Measurements from ENCODE around the gene RGMB. TPM values are rescaled to one million over a fixed set of nuclear protein-coding genes. Genes with fewer than 3 reads are reported as not detected.

Gene RGMB
- total RNA-seq, 1 experiment from 2014 or later: 6.8 TPM

DNA sequence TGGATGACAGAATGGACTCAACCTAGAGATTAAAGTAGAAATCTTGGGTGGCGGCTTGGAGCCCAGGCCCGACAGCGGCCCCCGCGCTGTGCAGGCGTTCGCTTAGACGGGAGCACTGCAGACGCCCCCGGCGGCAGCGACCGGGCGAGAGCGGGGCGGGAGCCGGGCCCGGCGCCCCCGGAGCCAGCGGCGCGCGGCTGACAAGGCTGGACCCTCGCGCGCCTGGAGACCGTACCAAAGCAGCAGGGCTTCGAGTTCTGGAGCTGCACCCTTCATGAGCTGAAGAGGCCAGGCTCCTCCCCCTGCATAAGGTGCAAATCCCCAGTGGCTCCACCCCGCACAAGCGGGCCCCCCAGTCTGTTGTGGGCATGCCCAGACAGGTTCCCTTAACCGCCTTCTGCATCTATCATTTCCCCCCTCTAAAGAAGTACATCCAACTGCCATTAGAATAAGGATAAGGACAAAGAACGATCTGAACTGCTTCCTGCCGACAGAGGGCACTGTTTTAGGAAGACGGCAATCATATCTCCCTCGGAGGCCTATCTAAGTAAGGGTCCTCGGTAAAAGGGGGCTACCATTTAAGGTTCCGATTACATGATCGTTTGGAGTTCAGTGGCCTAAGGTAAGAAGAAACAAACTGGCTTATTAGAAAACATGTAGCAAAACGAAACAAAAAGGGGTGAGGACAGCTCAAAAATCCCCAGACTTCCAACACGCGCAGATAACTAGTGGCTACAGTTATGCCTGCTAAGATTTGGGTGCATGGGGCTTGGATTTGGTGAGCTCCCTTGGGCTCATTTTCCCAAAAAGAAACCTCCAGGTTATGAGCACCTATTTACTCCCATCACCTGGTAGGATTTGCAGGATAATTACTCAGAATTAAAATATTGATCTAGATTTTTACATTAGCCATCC lies 66.3 kb downstream of the RGMB start:
- H3K4me3 ChIP-seq: no peak overlapping the region
- DNase-seq: no peak
- H3K9me3 ChIP-seq: peaks cover 4% of the 10 kb centered on the region
- H3K27me3 ChIP-seq: no peaks in the 10 kb centered on the region
- H3K36me3 ChIP-seq: no peaks in the 10 kb centered on the region

DNA sequence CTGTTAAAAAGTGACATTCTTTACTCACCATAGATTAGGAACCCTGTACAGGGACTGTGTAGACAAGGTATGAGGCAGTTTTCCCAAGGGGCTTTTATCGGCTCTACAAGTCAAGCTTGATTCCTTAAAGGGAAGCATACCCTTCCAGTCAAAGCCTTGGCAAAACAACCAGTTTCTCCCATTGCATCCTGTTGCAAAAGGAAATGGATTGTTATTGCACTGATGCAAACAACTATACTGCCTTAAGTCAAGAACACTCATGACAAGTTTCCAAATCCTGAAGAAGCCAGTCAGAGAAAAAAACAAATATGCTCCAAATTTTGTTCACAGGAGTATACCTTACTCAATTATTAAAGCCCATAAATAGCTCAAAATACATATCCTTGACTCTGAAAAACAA lies 67.5 kb downstream of the RGMB start:
- no peak for DNase-seq
- Histone ChIP-seq H3K36me3 (no peaks in the 10 kb centered on the region), H3K27me3 (no peaks in the 10 kb centered on the region), H3K9me3 (peaks cover 6% of the 10 kb centered on the region), H3K4me3 (no peak overlapping the region)

DNA sequence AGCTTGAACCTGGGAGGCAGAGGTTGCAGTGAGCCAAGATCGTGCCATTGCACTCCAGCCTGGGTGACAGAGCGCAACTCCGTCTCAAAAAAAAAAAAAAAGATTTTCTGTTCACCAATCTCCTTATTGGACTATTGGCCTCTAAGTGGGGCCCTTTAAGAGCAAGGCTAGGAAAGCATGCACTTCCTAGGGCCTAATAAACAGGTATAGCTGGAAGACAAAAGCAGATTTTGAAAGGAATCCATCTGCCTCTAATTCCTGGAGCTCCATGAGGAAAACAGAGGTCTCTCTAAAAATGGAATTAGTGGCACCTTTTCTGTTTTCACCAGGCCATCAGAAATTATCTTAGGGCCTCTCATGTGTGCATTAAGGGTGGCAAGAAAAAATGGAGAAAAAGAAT lies 70.0 kb downstream of the RGMB start:
- Histone ChIP-seq H3K36me3 (no peaks in the 10 kb centered on the region), H3K27me3 (no peaks in the 10 kb centered on the region), H3K4me3 (no peak overlapping the region), H3K9me3 (peaks cover 6% of the 10 kb centered on the region)
- DNase-seq: no peak

DNA sequence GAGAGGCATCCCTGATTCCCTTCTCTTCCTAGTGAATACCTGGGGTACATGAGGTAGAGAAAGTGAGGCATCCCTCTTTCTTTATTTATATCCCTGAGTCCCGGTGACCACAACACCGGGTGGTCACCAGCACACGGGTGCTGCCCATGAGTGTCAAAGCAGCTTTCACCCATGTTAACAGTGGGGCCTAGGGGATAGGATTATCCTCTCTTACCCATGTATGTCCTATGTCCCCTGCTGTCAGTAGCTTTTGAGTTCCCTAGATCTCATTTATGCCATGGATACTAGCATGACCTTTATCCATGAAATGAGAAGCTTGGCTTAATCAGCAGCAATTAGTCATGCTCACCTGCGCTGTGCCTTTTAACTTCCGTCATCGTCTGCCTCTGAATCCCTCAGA lies 71.4 kb downstream of the RGMB start:
- H3K36me3 ChIP-seq: no peaks in the 10 kb centered on the region

DNA sequence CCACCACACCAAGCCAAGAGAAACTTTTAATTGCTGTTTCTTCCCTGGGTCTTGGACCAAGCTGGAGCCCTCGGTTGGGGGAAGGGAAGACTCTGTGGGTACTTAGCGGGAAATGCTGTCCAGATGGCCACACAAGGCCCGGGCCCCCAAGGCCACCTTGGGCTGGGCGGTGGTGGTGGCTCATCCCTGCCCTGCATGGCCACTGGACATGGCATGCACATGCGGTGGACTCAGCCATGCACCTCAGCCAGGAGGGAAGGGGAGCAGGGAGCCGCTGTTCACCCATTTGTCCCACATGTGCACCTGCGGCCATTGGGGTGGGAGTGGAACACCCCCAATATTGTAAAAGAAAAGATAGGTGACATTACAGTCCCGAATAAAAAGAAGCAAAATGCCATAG lies 72.4 kb downstream of the RGMB start:
- DNase-seq: no peak

More for the DNA sequence above, 71.4 kb downstream of the RGMB start:
- DNase-seq: no peak
- peaks cover 6% of the 10 kb centered on the region for H3K9me3 ChIP-seq
- no peak overlapping the region for H3K4me3 ChIP-seq
- no peaks in the 10 kb centered on the region for H3K27me3 ChIP-seq

More for the DNA sequence above, 72.4 kb downstream of the RGMB start:
- H3K4me3 ChIP-seq: no peak overlapping the region
- no peaks in the 10 kb centered on the region for H3K36me3 ChIP-seq
- H3K27me3 ChIP-seq: no peaks in the 10 kb centered on the region
- H3K9me3 ChIP-seq: peaks cover 6% of the 10 kb centered on the region

Other genes starting within 250 kb of the RGMB start
- 27.0 and 43.4 TPM in 2 replicates for gene CHD1, start 155.3 kb downstream of the RGMB start, total RNA-seq (2014; rRNA removed; shearing (Covaris generic); ENCODE audit: low replicate concordance)

Data from MG63 (cell line).